Sciatic nerve (tissue), 2 donors: ENCODE results near the gene SESTD1. TPM values are rescaled to one million over a fixed set of nuclear protein-coding genes. Genes with fewer than 3 reads are reported as not detected.

Source experiments
- ATAC-seq: fragments of 200-7000 bp; cut with Tn5 transposase; one replicate; pipeline ENCODE4 v1.9.1; 2020; ENCODE audit warnings: mild to moderate bottlenecking, moderate library complexity
- DNase-seq: peaks from one replicate; pipeline ENCODE4 v3.0.0-alpha.2; 2020; ENCODE audit warnings: low spot score
- intact Hi-C: fragments of 100-400 bp; cut with DNase I; formaldehyde crosslinking; loops from one replicate; pipeline ENCODE4 v1.14.2; 2022
- total RNA-seq: library from RNA; stranded (reverse); fragmentation: NEBNext Ultra II Directional; extraction: Animal tissue kit (Norgen Biotek cat#: 25700); gene quantifications from one replicate; pipeline ENCODE4 v1.2.1, GENCODE V29; 2021
- donor health status: DM: no; HTN: no; CAD: no.
- donor health status: DM: no; HTN: no; CAD: no.

The SESTD1 gene
- total RNA-seq, 1 donor from 2014 or later = 139 TPM

- ATAC-seq (peak; percentile 93), DNase-seq (no peak)
- intact Hi-C loops = no loop called here
Observed at GRCh38 chr2:179272406-179273192, 8.0 kb upstream of the SESTD1 start.

- no peak for ATAC-seq
- intact Hi-C loops = no loop called here
Observed at GRCh38 chr2:179270689-179271088, 6.1 kb upstream of the SESTD1 start.

GRCh38 chr2:179268277-179268925 lies 3.8 kb upstream of the SESTD1 start:
- no peak for ATAC-seq
- intact Hi-C loops = no loop called here
- DNase-seq = no peak

More at GRCh38 chr2:179270689-179271088, 6.1 kb upstream of the SESTD1 start:
- DNase-seq = no peak

GRCh38 chr2:179266271-179266670 lies 1.6 kb upstream of the SESTD1 start:
- intact Hi-C loops = no loop called here
- DNase-seq (no peak), ATAC-seq (no peak)

GRCh38 chr2:179265082-179265510 lies 464 bp upstream of the SESTD1 start:
- peak; percentile 69 for ATAC-seq
- no peak for DNase-seq
- intact Hi-C loops = no loop called here

GRCh38 chr2:179263446-179264367 lies 925 bp downstream of the SESTD1 start:
- intact Hi-C loops = no loop called here
- peak; percentile 75 for DNase-seq
- ATAC-seq = peak; percentile 62

- DNase-seq (no peak), ATAC-seq (no peak)
- intact Hi-C loops = no loop called here
Observed at GRCh38 chr2:179263015-179263414, 1.6 kb downstream of the SESTD1 start.

GRCh38 chr2:179262077-179262660 lies 2.5 kb downstream of the SESTD1 start:
- DNase-seq (no peak), ATAC-seq (no peak)
- intact Hi-C loops = no loop called here

GRCh38 chr2:179261151-179261825 lies 3.3 kb downstream of the SESTD1 start:
- intact Hi-C loops = no loop called here
- ATAC-seq (no peak), DNase-seq (no peak)

- DNase-seq = no peak
- intact Hi-C loops = no loop called here
- no peak for ATAC-seq
Observed at GRCh38 chr2:179260224-179260623, 4.4 kb downstream of the SESTD1 start.

GRCh38 chr2:179255129-179255528 lies 9.5 kb downstream of the SESTD1 start:
- no peak for ATAC-seq
- DNase-seq = no peak
- intact Hi-C loops = no loop called here

- DNase-seq (no peak), ATAC-seq (no peak)
- intact Hi-C loops = no loop called here
Observed at GRCh38 chr2:179253226-179253625, 11.4 kb downstream of the SESTD1 start.

- ATAC-seq (no peak), DNase-seq (no peak)
- intact Hi-C loops = no loop called here
Observed at GRCh38 chr2:179252423-179252822, 12.2 kb downstream of the SESTD1 start.

GRCh38 chr2:179251870-179252269 lies 12.8 kb downstream of the SESTD1 start:
- DNase-seq (no peak), ATAC-seq (no peak)

GRCh38 chr2:179250848-179251504 lies 13.7 kb downstream of the SESTD1 start:
- DNase-seq (no peak), ATAC-seq (no peak)
- intact Hi-C loops = no loop called here

More at GRCh38 chr2:179251870-179252269, 12.8 kb downstream of the SESTD1 start:
- intact Hi-C loops = no loop called here

GRCh38 chr2:179250095-179250494 lies 14.5 kb downstream of the SESTD1 start:
- DNase-seq = no peak
- intact Hi-C loops = no loop called here
- ATAC-seq = no peak

- ATAC-seq = no peak
- no peak for DNase-seq
- intact Hi-C loops = no loop called here
Observed at GRCh38 chr2:179248024-179248348, 16.6 kb downstream of the SESTD1 start.

GRCh38 chr2:179247318-179248023 lies 17.2 kb downstream of the SESTD1 start:
- DNase-seq = no peak
- intact Hi-C loops = no loop called here
- no peak for ATAC-seq
